A549 treated with CORT108297 at 1 μM for 4 hours (cell line): ENCODE results near the gene VCAM1. TPM values are rescaled to one million over a fixed set of nuclear protein-coding genes. Genes with fewer than 3 reads are reported as not detected.

Experiments
- total RNA-seq: library from RNA; stranded (reverse); fragments of 200-300 nt; extraction: Qiagen RNA extraction; gene quantifications from 5 replicates; pipeline ENCODE4 v1.2.3, GENCODE V29; 2022

VCAM1 gene
- total RNA-seq, result 0.02 to 0.08 TPM (median 0.05 TPM) in 5 replicates

GRCh38 chr1:100719490-100719889, at the start of gene VCAM1:
Gene VCAM1 (plus strand): TSS chr1:100719742. CDS start chr1:100719861, 119 bp downstream.

Other genes starting within 250 kb of the VCAM1 start
- gene GPR88, start 181.6 kb upstream of the VCAM1 start, total RNA-seq, result not detected in 5 replicates
- 7.6 to 9.7 TPM (median 8.5 TPM) in 5 replicates for gene EXTL2, start 175.1 kb downstream of the VCAM1 start, total RNA-seq
- 7.9 to 10.1 TPM (median 9.4 TPM) in 5 replicates for gene SLC30A7, start 176.3 kb downstream of the VCAM1 start, total RNA-seq